Fibroblast of peridontal ligament (primary cell): ENCODE measurements around the gene HYDIN.

Experiments
- DNase-seq: peaks from one replicate; pipeline ENCODE4 v3.0.0-alpha.2; 2010; ENCODE audit errors: extremely low read depth

Gene HYDIN

GRCh38 chr16:70766176-70766575 lies 464.3 kb downstream of the HYDIN start:
- DNase-seq: no peak

GRCh38 chr16:70765491-70765890 lies 465.0 kb downstream of the HYDIN start:
- no peak for DNase-seq

GRCh38 chr16:70764632-70765031 lies 465.9 kb downstream of the HYDIN start:
- DNase-seq: no peak

- no peak for DNase-seq
These were observed 470.3 kb downstream of the HYDIN start for GRCh38 chr16:70760221-70760620.

GRCh38 chr16:70759666-70760065 lies 470.9 kb downstream of the HYDIN start:
- no peak for DNase-seq

- DNase-seq: no peak
These were observed 471.7 kb downstream of the HYDIN start for GRCh38 chr16:70758786-70759185.
